Measurements from ENCODE around the gene MAPRE2. TPM values are rescaled to one million over a fixed set of nuclear protein-coding genes. Genes with fewer than 3 reads are reported as not detected.
A peak's percentile ranks its signal among the peaks of the same experiment; 100 is the strongest.

MAPRE2 gene
- total and polyA plus RNA-seq, 2 of the 13 experiments (the other 11 are each of a cell fraction or from before 2014, with no cell fraction given) = 34.5 to 67.9 TPM

GRCh38 chr18:35085450-35086380 lies 44.5 kb downstream of the MAPRE2 start (continued):
- TF ChIP-seq MTF2 (CRISPR knock-in tag; IDR thresholded peaks at IDR 0.05; ENCODE audit: borderline replicate concordance) (no peak), CSRNP2 (CRISPR knock-in tag; conservative IDR thresholded peaks at IDR 0.05; ENCODE audit: low read depth) (no peak), ZNF30 (CRISPR knock-in tag; IDR thresholded peaks at IDR 0.05) (no peak), HNRNPK (IDR thresholded peaks at IDR 0.05; ENCODE audit: low read depth, low read length, poor library complexity, severe bottlenecking) (no peak), ETV5 (CRISPR knock-in tag; IDR thresholded peaks at IDR 0.05; ENCODE audit: borderline replicate concordance) (peak; percentile 58; the same call in 1 of the 2 replicates), ZNF335 (CRISPR knock-in tag; IDR thresholded peaks at IDR 0.05) (no peak), MLXIP (CRISPR knock-in tag; IDR thresholded peaks at IDR 0.05; ENCODE audit: borderline replicate concordance) (no peak), HOMEZ (CRISPR knock-in tag; IDR thresholded peaks at IDR 0.05; ENCODE audit: low read depth) (peak; percentile 82; the same call in 1 of the 2 replicates), STAG1 (CRISPR knock-in tag; IDR thresholded peaks at IDR 0.05) (no peak), MTF1 (CRISPR knock-in tag; IDR thresholded peaks at IDR 0.05) (no peak), ZFP82 (CRISPR knock-in tag; IDR thresholded peaks at IDR 0.05; ENCODE audit: borderline replicate concordance) (no peak), SOX5 (CRISPR knock-in tag; IDR thresholded peaks at IDR 0.05; ENCODE audit: borderline replicate concordance) (peak; percentile 33; the same call in 1 of the 2 replicates), IRX3 (CRISPR knock-in tag; IDR thresholded peaks at IDR 0.05; ENCODE audit: borderline replicate concordance, low read depth) (no peak), JUN (CRISPR knock-in tag; IDR thresholded peaks at IDR 0.05) (no peak), ZNF367 (CRISPR knock-in tag; IDR thresholded peaks at IDR 0.05; ENCODE audit: borderline replicate concordance) (no peak), ZNF234 (CRISPR knock-in tag; conservative IDR thresholded peaks at IDR 0.05) (no peak)
- TF ChIP-seq, protein P1, sequence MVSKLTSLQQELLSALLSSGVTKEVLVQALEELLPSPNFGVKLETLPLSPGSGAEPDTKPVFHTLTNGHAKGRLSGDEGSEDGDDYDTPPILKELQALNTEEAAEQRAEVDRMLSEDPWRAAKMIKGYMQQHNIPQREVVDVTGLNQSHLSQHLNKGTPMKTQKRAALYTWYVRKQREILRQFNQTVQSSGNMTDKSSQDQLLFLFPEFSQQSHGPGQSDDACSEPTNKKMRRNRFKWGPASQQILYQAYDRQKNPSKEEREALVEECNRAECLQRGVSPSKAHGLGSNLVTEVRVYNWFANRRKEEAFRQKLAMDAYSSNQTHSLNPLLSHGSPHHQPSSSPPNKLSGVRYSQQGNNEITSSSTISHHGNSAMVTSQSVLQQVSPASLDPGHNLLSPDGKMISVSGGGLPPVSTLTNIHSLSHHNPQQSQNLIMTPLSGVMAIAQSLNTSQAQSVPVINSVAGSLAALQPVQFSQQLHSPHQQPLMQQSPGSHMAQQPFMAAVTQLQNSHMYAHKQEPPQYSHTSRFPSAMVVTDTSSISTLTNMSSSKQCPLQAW (CRISPR knock-in tag; IDR thresholded peaks at IDR 0.05) = no peak

Measured in HepG2 (cell line).